Measurements from ENCODE around the gene KCNT1. TPM values are rescaled to one million over a fixed set of nuclear protein-coding genes. Genes with fewer than 3 reads are reported as not detected.

The KCNT1 gene
- polyA plus RNA-seq, 1 donor (not counting 4 experiments of a cell fraction or from before 2014, with no cell fraction given), result not detected

DNA sequence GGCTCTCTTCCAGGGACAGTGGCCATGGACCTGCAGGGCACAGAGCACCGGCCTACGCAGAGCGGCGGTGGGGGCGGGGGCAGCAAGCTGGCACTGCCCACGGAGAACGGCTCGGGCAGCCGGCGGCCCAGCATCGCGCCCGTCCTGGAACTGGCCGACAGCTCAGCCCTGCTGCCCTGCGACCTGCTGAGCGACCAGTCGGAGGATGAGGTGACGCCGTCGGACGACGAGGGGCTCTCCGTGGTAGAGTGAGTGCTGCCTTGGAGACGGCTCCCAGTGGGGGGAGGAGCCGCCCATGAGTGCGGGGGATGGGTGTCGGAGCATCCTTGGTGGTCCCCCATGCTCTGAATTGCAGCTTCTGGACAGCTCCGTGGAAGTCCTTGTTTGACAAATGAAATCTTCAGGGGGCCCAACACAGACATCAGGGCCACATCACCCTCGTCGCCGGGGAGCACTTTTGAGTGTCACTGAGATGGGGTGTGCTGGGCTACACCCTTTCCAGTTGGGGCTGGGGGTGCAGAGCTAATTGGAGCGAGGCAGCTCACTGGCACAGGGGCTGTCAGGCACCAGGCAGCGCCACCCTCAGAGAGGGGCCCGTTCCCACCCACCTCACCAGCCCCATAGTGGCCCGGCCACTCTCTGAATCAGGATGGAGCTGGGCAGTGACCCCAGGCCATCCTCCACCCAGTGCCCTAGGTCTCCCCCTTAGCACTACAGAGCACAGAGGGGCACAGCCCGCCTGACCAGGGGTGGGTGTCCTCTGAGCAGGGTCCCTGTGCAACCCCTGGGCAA lies 70.9 kb downstream of the KCNT1 start:
- Histone ChIP-seq H3K4me2 (ENCODE audit: control insufficient read depth, extremely low read depth, insufficient read depth, low read depth, low read length) (no peak overlapping the region), H3K4me3 (ENCODE audit: control insufficient read depth in 2 of 3, extremely low read depth in 1 of 3, insufficient read depth in 2 of 3, low read depth in 1 of 3, low read length in 3 of 3) (no peak overlapping the region), H3K79me2 (ENCODE audit: control insufficient read depth, insufficient read depth, low read length) (no peaks in the 10 kb centered on the region), H2AFZ (ENCODE audit: control insufficient read depth, low read length) (no peak overlapping the region), H3K27ac (ENCODE audit: control insufficient read depth, insufficient read depth, low read length) (no peak overlapping the region), H3K4me1 (ENCODE audit: control insufficient read depth, extremely low read depth, insufficient read depth, low read length) (no peaks in the 10 kb centered on the region), H3K9ac (ENCODE audit: control insufficient read depth, extremely low read depth, insufficient read depth, low read length) (no peak overlapping the region), H3K9me3 (ENCODE audit: control insufficient read depth, low read depth, low read length) (peaks cover 5% of the 10 kb centered on the region), H3K9me1 (ENCODE audit: control insufficient read depth, extremely low read depth, insufficient read depth, low read length) (no peaks in the 10 kb centered on the region), H3K27me3 (ENCODE audit: control insufficient read depth, extremely low read depth, insufficient read depth, low read length) (no peaks in the 10 kb centered on the region), H3K36me3 (ENCODE audit: control insufficient read depth in 2 of 2, extremely low read depth in 1 of 2, insufficient read depth in 2 of 2, low read length in 2 of 2) (no peaks in the 10 kb centered on the region), H4K20me1 (ENCODE audit: control insufficient read depth, extremely low read depth, insufficient read depth, low read length) (no peaks in the 10 kb centered on the region)
- DNase-seq (ENCODE audit: low read depth, low spot score) (no peak), FAIRE-seq (no peak)
- dilution Hi-C loops (cut with MboI; ENCODE audit: extremely low pct_ligation_motif_present, low sequenced_read_pairs), result no loop called here
- TF ChIP-seq EZH2 (IDR thresholded peaks at IDR 0.05; ENCODE audit: low read length), result no peak

GRCh38 chr9:135773530-135774238 lies 71.7 kb downstream of the KCNT1 start:
- FAIRE-seq (no peak), DNase-seq (ENCODE audit: low read depth, low spot score) (no peak)
- peaks cover 5% of the 10 kb centered on the region for H3K9me3 ChIP-seq (ENCODE audit: control insufficient read depth, low read depth, low read length)
- H3K27ac ChIP-seq (ENCODE audit: control insufficient read depth, insufficient read depth, low read length), result no peak overlapping the region
- no peaks in the 10 kb centered on the region for H3K79me2 ChIP-seq (ENCODE audit: control insufficient read depth, insufficient read depth, low read length)
- no peaks in the 10 kb centered on the region for H3K9me1 ChIP-seq (ENCODE audit: control insufficient read depth, extremely low read depth, insufficient read depth, low read length)
- no peak for TF ChIP-seq CTCF (optimal IDR thresholded peaks at IDR 0.05 in 1 of 3, IDR thresholded peaks at IDR 0.05 in 1 of 3, conservative IDR thresholded peaks at IDR 0.05 in 1 of 3; ENCODE audit: extremely low read depth in 1 of 3, insufficient read depth in 2 of 3, low read length in 3 of 3)
- no peak for TF ChIP-seq EZH2 (IDR thresholded peaks at IDR 0.05; ENCODE audit: low read length)
- H3K4me2 ChIP-seq (ENCODE audit: control insufficient read depth, extremely low read depth, insufficient read depth, low read depth, low read length), result no peak overlapping the region
- H2AFZ ChIP-seq (ENCODE audit: control insufficient read depth, low read length), result no peak overlapping the region
- no peaks in the 10 kb centered on the region for H3K36me3 ChIP-seq (ENCODE audit: control insufficient read depth in 2 of 2, extremely low read depth in 1 of 2, insufficient read depth in 2 of 2, low read length in 2 of 2)
- H3K9ac ChIP-seq (ENCODE audit: control insufficient read depth, extremely low read depth, insufficient read depth, low read length), result no peak overlapping the region
- H3K4me3 ChIP-seq (ENCODE audit: control insufficient read depth in 2 of 3, extremely low read depth in 1 of 3, insufficient read depth in 2 of 3, low read depth in 1 of 3, low read length in 3 of 3), result no peak overlapping the region
- H3K4me1 ChIP-seq (ENCODE audit: control insufficient read depth, extremely low read depth, insufficient read depth, low read length), result no peaks in the 10 kb centered on the region
- no peaks in the 10 kb centered on the region for H3K27me3 ChIP-seq (ENCODE audit: control insufficient read depth, extremely low read depth, insufficient read depth, low read length)
- dilution Hi-C loops (cut with MboI; ENCODE audit: extremely low pct_ligation_motif_present, low sequenced_read_pairs), result no loop called here
- H4K20me1 ChIP-seq (ENCODE audit: control insufficient read depth, extremely low read depth, insufficient read depth, low read length), result no peaks in the 10 kb centered on the region

Data from keratinocyte (primary cell).